HG03521 (cell line): ENCODE measurements around the gene TAL1.
"Not testable (repeated sequence)": the region's sequence is repeated elsewhere in the genome, so short reads cannot be mapped to it uniquely, and the experiment has no call there.

Experiments
- ATAC-seq: cut with Tn5 transposase; IDR thresholded peaks from one replicate; pipeline ENCODE4 v1.9.1; 2021; ENCODE audit warnings: mild to moderate bottlenecking, moderate library complexity; ENCODE audit not compliant: unreplicated experiment

Gene TAL1

DNA sequence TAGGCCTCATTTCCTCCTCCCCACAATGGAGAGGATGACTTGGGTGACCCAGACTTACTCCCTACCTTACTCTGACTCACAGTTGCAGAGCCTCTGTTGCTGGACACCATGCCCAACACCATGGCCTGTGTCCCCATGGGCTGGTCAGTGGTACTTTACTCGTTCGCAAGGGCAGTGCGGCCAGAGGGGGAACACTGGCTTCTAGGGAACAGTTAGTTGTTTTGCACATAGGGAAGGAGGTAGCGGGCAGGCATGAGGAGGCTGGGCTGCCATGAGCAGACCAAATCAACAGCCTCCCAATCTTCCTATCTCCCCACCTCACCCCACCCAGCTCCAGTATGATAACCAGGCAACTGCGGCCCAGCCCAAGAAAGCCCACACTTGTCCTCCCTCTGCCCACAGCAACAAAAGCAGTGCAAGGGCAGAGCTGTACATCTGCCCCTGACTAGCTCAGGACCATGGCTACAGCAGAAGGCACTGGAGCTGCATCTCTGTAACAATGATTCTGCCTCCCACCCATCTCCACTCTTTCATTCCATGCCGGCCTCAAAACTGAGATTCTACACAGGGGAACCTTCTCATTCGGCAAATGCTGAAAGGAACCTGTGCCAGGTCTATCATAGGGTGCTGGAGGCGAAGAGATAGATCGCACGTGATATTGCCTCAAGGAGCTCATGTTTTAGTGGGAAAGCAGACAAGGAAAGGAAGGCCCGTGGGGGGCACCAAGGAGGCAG, 18.6 kb downstream of the TAL1 start:
- ATAC-seq: no peak

DNA sequence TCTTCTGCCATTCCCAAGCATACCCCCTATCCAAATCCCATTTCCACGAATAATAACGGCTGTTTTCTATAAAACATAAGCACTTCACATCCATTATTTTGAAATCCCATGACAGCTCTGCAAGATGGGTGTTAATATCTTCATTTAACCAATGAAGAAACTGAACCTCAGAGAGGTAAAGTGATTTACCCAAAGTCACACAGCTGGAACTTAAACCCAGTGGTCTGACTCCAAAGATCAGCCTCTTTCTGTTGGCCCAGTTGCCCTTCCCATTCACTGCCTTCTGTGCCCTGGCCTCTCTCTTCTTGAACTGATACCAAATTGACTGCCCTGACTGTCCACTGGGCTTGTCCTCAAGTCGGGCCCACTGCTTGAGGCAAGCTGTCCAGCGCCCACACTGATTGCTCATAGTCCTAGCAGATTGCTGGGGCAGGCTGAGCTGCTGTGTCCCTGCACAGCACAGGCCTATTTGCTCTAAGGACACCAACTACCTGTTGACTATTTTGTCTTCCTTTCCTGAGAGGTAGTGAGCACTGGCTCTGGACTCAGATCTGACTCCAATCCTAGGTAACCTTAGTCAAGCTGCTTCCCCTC, 19.3 kb downstream of the TAL1 start:
- ATAC-seq: no peak

DNA sequence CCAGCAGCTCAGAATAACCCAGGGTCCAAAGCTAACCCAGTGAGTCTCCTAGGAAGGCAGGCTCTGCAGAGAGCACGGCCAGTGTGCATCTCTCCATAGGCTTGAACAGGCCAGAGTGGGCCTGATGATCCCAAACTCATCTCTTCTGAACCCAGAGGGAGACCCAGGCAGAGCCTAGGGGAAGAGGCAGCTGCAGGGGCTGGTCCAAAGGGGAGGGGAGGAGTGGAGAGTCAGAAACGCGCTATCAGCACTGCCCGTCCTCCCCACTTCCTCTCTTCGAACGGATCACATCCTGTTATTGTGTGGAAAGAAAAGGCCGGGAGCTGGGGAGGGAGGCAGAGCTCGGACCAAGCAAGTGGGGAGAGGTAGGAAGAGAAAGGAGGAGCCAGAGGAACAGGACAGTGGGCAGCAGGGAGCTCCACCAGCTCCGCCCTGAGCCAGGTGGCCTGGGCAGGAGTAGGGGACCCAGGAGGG, 20.2 kb downstream of the TAL1 start:
- ATAC-seq: no peak

DNA sequence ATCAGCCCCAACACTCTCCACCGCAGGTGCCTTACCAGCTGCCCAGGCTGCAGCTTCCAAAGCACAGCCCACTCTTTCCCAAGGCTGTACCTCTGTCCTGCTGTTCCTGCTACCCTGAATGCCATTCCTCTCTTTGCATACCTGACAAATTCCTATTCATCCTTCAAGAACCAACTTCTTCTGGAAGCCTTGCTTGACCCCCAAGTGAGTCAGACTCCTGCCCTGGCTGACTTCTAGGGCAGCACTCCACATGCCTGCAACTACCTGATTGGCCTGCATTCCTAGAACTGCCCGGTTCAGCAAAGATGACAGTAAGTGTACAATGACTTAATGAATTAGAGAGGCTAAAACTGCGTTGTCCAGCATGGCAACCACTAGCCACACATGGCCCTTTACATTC, 21.4 kb downstream of the TAL1 start:
- no peak for ATAC-seq

DNA sequence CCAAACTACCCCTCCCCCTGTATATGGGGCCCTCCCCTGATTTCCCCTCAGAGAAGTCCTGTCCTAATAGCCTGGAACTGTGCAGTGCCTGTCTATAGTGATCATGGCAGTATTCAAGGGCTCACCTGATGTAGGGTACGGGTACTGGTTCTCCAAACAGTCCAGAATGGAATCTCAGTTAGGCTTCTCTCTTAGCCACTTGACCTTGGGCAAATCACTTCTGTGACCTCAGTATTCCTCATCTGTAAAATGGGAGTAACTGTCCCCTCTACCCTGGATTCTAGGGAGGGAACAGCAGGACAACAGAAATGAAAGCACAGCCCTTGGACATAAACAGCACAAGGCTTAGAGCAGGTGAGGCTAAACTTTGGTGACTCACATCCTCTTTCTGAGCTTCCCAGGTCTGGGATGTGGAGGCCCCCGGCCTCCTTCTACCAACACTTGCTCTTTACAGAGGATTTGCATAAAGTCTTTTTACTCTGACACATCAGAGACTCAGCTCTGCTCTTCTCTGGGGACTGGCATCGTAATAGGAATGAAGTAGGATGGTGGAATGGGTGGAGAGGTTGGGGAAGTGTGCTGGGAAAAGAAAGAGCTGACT, 22.2 kb downstream of the TAL1 start:
- ATAC-seq: peak; percentile 75

DNA sequence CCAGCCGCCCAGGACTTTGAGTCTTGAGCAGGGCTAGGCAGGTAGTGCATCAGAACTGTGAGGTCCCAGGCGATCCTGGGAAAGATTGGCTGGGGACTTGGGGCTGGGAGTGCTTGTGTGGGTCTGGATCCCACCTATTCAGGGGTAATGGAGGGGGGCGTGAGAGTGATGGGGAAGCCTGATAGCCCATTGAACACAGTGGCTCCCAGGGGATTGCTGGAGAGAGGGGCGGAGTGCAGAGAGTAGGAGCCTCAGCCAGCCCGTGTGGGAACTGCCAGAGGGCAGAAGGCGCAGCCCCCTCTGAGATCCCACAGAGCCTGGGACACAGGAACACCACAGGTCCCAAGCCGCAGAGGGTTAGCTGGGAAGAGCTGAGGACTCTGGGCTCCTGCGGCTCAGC, 22.9 kb downstream of the TAL1 start:
- ATAC-seq: no peak

DNA sequence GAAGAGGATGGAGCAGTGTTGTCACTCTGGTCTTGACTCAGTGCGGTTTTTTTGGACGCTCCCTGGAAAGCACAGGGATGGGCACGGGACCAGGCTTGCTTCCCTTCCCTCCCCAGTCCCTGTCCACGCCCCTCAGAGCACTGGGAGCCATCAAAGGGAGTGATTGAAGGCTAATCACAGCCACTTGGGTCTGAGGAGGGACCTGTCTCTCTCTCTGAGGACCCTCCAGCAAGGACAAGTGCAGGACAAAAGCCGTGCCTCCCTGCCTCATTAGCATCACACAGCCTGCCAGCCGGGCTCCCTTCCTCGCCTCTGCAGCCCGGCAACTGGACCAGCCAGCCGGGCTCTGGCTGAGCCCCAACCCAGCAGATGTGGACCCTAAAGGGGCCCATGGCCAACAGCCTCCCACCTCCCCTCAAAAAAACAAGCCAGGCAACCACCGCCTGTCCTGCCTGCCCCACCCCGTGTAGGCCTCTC, 23.6 kb downstream of the TAL1 start:
- no peak for ATAC-seq

DNA sequence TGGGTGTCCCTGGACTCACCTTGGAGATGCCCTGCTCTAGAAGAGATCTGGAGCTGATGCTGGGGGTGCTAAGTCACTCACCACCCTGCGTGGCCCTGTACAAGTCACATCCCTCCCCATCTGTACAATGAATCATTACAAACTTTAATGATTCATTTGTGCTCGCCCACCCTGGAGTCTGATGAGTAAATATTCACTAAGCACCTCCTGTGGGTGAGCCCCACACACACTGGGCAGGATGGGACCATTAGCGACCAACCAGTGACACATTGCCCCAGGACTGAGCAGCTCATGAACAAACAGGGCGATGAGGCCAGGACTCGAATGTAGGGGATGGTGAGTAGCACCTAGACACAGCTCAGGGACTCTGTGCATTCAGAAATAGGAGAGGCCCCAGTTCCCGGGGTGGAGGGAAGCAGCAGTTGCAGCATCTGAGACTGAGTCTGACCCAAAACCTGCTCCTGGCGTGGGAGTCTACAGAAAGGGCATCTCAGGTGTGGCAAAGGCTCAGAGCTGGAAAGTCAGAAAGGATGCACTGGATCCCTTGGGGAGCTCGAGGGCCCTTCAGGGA, 24.1 kb downstream of the TAL1 start:
- ATAC-seq: no peak

DNA sequence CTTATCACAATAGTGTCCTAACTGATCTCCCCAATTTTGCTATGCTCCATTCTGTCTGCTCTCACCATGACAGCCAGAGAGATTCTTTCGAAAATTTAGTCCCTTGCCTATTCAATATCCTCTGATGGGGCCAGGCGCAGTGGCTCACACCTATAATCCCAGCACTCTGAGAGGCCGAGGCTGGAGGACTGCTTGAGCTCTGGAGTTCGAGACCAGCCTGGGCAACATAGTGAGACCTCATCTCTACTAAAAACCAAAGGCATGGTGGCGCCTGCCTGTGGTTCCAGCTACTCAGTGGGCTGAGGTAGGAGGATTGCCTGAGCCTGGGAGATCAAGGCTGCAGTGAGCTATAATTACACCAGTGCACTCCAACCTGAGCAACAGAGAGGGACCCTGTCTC, 26.1 kb downstream of the TAL1 start:
- no peak for ATAC-seq

DNA sequence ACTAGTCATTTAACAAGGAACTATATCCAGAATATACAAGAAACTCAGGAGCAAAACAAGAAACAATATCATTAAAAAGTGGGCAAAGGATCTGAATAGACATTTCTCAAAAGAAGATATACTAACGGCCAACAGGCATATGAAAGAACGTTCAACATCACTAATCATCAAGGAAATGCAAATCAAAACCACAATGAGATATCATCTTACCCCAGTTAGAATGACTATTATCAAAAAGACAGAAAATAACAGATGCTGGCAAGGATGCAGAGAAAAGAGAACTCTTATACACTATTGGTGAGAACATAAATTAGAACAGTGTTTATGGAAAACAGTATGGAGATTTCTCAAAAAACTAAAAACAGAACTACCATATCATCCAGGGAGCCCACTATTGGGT, 28.5 kb downstream of the TAL1 start:
- ATAC-seq: not testable (repeated sequence)

DNA sequence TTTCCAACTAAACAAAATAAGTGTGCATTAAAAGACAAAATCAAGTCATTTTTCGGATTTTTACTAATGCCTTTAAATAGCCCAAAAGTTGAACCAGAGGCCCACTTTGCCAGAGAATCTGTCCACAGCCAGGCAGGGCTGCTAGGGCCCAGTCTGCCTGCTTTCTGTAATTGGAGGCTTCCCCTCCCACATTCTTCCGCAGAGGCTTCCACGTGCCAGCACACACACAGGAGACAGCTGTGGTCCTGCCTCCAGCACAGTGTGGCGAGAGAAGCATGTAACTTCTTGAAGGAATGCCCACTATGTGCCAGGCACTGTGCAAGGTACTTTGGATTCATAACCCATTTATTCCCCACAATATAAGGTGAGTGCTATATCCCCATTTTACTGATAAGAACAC, 30.8 kb downstream of the TAL1 start:
- no peak for ATAC-seq

DNA sequence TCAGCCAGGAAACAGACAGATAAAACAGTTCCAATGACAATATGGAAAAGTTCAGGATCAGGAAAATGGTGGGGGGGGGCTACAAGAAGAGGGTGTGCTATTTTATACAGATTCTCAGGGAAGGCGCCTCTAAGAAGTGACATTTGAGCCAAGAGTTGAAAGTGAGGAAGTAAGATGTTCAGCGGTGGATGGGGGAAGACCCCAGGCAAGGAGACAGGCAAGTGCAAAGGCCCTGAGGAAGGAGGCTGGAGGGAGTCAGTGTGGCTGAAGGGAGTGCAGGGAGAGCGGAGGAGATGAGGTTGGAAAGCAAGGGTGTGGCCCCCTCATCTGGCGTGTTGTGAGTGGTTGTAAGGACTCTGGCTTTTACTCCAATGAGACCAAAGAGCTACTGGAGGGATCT, 33.8 kb downstream of the TAL1 start:
- ATAC-seq: no peak

DNA sequence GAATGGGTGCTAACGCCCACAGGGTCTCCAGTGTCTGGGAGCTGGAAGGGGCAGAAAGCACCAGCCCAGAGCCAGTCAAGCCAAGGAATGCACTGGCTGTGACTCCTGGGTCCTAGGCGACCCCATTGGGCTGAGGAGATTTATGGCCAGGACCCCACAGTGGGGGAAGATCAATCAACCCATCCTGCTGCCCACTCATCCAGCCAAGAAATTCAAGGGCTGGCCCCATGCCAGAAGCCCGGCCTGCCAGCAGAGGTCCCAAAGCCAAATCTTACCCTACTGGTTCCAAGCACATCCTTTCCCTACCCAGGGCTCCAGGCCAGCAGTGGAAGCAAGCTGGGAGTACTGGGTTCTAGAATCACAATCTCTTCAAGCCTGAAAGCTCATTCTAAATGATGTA, 35.4 kb downstream of the TAL1 start:
- no peak for ATAC-seq

DNA sequence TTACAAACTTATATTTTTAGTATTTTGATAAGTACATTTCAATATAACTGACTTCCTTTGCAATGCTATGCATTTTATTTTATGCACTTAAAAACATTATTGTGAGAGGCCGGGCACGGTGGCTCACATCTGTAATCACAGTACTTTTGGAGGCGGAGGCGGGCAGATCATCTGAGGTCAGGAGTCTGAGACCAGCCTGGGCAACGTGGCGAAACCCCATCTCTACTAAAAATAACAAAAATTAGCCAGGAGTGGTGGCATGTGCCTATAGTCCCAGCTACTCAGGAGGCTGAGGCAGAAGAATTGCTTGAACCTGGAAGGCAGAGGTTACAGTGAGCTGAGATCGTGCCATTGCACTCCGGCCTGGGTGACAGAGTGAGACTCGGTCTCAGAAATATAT, 36.0 kb downstream of the TAL1 start:
- not testable (repeated sequence) for ATAC-seq

DNA sequence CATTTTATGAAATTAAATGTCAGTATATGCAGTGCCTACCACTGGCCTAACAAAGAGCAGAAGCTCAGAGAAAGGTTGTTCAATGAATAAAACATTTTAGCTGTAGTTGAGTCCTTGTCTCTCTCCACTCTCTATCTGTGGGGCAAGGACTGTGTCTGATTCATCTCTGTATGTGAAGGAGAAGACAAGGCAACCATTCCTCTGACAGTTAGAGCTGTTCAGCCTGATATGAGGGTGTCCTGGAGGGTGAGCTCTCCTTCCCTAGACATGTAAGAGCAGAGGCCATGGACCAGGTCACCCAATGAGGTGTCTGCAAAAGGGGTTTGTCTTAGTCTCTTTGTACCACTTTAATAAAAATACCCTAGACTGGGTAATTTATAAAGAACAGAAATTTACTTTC, 37.7 kb downstream of the TAL1 start:
- ATAC-seq: no peak

DNA sequence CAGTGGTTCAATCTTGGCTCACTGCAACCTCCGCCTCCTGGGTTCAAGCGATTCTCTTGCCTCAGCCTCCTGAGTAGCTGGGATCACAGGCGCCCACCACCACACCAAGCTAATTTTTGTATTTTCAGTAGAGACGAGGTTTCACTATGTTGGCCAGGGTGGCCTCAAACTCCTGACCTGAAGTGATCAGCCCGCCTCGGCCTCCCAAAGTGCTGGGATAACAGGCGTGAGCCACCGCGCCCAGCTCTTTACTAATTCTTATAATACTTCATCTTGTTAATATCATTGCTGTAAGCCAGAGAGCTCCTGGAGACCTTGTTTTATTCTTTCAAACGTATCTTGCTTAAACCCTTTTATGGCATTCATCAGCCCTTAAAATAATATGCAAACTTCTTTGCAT, 38.5 kb downstream of the TAL1 start:
- not testable (repeated sequence) for ATAC-seq

DNA sequence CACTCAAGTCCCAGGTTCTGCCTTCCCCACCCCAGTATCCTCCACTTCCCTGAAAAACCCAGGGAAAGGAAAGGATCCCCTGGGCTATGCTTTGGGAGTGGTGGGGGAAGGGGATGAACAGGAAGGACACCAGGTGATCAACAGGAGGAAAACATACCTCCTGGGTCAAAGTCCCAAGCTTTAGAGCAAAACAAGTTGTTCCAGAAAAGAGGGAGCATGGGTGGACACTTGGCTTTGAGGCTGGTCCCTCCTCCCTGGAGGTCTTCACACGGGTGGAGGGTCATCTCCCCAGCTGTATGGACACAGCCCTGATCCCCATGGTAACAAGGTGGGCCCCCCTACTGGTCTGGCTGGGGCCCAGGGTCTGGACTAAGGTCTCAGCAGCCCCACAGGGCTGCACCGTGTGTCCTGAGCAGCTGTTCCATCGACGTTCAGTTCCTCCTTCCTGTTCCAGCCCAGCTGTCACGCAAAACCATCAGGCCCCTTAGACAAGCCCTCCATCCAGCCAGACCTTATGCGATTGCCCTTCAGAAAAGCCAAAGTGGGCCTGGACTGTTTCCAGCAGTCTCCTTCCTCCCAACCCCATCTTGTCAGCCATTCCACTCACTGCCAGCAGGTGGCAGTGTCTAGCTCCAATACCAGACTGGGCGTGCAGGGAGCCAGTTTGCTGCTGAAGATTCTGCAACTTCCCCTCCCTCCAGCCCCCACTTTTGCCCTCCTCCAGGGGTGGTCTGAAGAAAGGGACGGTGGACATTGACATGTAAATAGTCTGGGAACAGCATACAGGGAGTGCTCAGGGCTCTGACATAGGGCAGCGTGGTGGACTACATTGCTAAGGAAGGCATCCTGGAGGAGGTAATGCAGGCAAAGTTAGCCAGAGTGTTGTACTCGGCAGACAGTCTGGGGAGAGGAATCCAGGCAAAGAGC, 39.3 kb downstream of the TAL1 start:
- peak; percentile 63 for ATAC-seq

DNA sequence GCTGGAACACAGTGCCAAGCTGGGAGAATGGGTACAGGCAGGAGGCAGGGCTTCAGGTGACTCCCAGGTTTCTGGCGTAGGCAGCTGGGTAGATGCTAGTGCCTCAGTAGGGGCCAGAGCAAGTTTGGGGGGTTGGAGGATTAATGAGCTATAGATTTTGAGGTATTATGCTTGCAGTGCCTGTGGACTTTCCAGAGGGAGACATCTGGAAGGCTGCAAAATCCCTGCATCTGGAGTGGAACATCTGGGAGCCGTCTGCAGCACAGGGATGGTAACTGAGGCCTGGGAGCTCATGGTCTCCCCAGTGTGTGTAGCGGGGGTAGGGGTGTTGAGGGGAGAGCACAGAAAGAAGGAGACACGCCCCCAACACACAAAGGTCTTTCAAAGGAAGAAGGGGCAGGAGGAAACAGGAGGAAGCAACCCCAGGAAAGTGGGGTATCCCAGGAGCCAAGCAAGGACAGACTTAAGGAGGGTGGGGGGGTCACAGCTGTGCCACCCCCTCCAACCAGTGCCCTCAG, 40.0 kb downstream of the TAL1 start:
- no peak for ATAC-seq

DNA sequence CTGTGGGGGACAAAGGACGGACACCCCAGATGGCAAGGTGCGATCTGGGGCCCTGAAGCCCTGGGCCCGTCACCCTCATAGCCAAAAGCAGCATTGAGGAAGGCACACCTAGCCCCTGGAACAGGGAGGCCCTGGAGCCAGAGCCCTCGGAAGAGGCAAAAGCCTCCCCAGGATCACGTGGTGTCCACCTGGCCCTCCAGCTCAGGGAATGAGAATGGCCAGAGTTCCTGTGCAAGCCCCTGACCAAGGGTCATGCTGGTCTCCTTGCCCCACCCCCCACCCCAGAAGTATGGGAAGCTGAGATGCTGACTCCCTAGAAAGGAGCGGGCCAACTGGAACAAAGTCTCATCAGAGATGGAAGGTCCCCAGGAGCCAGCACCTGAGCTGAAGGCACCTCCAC, 41.2 kb downstream of the TAL1 start:
- no peak for ATAC-seq

DNA sequence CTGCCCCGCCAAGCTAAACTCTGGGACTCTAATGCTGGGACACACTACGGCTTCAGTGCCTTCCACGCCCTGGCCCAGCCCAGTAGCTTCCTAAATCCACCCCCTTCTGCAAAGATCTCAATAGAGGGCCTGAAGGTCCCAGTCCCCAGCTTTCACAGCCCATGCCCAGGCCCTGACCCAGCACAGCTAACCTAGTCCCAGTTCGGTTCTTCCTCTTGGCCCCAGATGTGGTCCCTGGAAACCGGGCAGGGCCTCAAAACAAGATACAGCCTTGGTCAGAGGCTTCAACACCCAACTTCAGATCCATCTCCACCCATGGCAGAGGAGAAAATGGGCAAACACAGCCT, 41.5 kb downstream of the TAL1 start:
- ATAC-seq: no peak
